ENCODE data around the gene SMIM23.

DNA sequence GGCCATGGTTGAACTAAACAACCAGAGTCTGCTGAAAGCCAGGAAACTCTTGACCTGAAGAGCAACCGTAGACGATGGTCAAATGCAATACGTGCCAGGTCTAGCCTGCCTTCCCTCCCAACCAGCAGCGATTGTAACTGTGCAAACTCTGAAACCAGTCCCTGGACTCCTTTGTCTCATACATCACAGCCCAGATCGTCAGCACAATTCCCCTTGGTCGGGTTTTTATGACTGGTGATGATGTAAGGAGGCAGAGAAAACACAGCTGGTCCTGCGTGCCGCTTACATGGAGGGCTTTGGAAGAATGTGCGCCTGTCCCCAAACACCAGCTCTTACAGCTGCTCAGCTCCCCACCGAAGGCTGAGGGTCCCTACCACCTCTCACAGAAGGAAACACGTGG, 24.6 kb downstream of the SMIM23 start:
- no peak for TF ChIP-seq POLR2A (IDR thresholded peaks at IDR 0.05; ENCODE audit: low read length)
- TF ChIP-seq, protein P1, sequence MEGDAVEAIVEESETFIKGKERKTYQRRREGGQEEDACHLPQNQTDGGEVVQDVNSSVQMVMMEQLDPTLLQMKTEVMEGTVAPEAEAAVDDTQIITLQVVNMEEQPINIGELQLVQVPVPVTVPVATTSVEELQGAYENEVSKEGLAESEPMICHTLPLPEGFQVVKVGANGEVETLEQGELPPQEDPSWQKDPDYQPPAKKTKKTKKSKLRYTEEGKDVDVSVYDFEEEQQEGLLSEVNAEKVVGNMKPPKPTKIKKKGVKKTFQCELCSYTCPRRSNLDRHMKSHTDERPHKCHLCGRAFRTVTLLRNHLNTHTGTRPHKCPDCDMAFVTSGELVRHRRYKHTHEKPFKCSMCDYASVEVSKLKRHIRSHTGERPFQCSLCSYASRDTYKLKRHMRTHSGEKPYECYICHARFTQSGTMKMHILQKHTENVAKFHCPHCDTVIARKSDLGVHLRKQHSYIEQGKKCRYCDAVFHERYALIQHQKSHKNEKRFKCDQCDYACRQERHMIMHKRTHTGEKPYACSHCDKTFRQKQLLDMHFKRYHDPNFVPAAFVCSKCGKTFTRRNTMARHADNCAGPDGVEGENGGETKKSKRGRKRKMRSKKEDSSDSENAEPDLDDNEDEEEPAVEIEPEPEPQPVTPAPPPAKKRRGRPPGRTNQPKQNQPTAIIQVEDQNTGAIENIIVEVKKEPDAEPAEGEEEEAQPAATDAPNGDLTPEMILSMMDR (IDR thresholded peaks at IDR 0.05): no peak
- no peak for TF ChIP-seq SMC3 (IDR thresholded peaks at IDR 0.05)
- no peak for TF ChIP-seq CBX2 (IDR thresholded peaks at IDR 0.05; ENCODE audit: borderline replicate concordance, low read depth)
- TF ChIP-seq RCOR1 (IDR thresholded peaks at IDR 0.05; ENCODE audit: low read depth, low read length): no peak
- no peak for TF ChIP-seq CHD2 (IDR thresholded peaks at IDR 0.05; ENCODE audit: low read length, partially characterized antibody)
- no peak for TF ChIP-seq EP300 (IDR thresholded peaks at IDR 0.05)

All from A549 (cell line).